ACC112 (cell line): ENCODE results near the gene COL1A1.

Source experiments
- H2AFZ ChIP-seq: fragments of 200-600 bp; sonication (generic); one replicate; pipeline ENCODE4 v1.6.0; 2017; ENCODE audit warnings: antibody characterized with exemption, low read length; ENCODE audit not compliant: unreplicated experiment
- H3K27ac ChIP-seq: fragments of 200-600 bp; sonication (generic); 2 replicates; pipeline ENCODE4 v1.5.1; 2014; ENCODE audit warnings: low read depth, mild to moderate bottlenecking, antibody characterized with exemption, low read length, moderate library complexity
- H3K27me3 ChIP-seq: fragments of 200-600 bp; sonication (generic); 2 replicates; pipeline ENCODE4 v1.6.1; 2014; ENCODE audit warnings: mild to moderate bottlenecking, antibody characterized with exemption, low read length, moderate library complexity, mixed read lengths; ENCODE audit not compliant: insufficient read depth
- H3K36me3 ChIP-seq: fragments of 200-600 bp; sonication (generic); 2 replicates; pipeline ENCODE4 v1.6.1; 2016; ENCODE audit warnings: mild to moderate bottlenecking, antibody characterized with exemption, low read length, moderate library complexity, mixed read lengths; ENCODE audit not compliant: insufficient read depth
- H3K4me1 ChIP-seq: fragments of 200-600 bp; sonication (generic); one replicate; pipeline ENCODE4 v1.6.1; 2016; ENCODE audit warnings: low read length, mixed read lengths; ENCODE audit not compliant: insufficient read depth, unreplicated experiment, control insufficient read depth
- H3K4me3 ChIP-seq: fragments of 200-600 bp; sonication (generic); 2 replicates; pipeline ENCODE4 v1.5.1; 2014; ENCODE audit warnings: mild to moderate bottlenecking, low read depth, low read length
- H3K79me2 ChIP-seq: fragments of 200-600 bp; sonication (generic); one replicate; pipeline ENCODE4 v1.6.0; 2016; ENCODE audit warnings: low read length; ENCODE audit not compliant: control insufficient read depth, unreplicated experiment, insufficient read depth

Gene COL1A1

GRCh38 chr17:50190603-50191358 lies 10.7 kb downstream of the COL1A1 start:
- H2AFZ ChIP-seq: no peak overlapping the region
- H3K27ac ChIP-seq: peak overlapping the region; percentile 92
- H3K4me1 ChIP-seq: peaks cover 93% of the 10 kb centered on the region
- H3K36me3 ChIP-seq: peaks cover 76% of the 10 kb centered on the region
- H3K4me3 ChIP-seq: no peak overlapping the region
- no peaks in the 10 kb centered on the region for H3K27me3 ChIP-seq
- H3K79me2 ChIP-seq: peaks cover 56% of the 10 kb centered on the region

- Histone ChIP-seq H3K4me1 (peaks cover 93% of the 10 kb centered on the region), H3K4me3 (no peak overlapping the region), H3K27me3 (no peaks in the 10 kb centered on the region), H3K36me3 (peaks cover 71% of the 10 kb centered on the region), H3K79me2 (peaks cover 51% of the 10 kb centered on the region), H3K27ac (peak overlapping the region; percentile 92), H2AFZ (no peak overlapping the region)
Observed at GRCh38 chr17:50190293-50190602, 11.2 kb downstream of the COL1A1 start.

DNA sequence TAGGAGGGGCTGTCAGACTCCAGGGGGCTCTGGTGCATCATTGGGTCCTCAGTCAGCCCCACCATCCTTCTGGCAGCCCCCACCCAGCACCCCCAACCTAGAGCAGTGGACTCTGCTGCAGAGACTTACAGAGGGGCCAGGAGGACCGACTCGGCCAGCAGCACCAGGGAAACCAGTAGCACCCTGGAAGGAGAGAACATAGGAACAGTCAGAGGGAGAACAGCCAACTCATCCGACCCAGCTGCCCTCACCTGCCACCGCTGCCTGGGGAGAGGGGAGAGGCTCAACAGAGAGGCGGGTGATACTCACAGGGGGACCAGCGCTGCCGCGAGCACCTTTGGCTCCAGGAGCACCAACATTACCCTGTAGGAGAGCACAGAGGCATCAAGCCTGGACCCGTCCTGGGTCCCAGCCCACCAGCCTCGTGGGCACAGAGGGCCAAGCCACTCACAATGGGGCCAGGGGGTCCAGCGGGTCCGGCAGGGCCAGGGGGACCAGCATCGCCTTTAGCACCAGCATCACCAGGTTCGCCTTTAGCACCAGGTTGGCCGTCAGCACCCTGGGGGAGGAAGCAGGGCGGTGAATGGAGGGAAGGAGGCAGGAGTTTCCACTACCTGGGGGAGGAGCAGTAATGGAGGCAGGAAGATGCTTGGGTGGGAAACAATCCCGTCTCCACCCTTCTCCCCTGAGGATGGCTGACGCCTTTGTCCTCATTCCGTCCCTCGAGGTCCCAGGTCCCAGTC lies 11.7 kb downstream of the COL1A1 start:
- Histone ChIP-seq H3K36me3 (peaks cover 65% of the 10 kb centered on the region), H3K4me1 (peaks cover 91% of the 10 kb centered on the region), H3K27ac (peak overlapping the region; percentile 92), H3K79me2 (peaks cover 46% of the 10 kb centered on the region), H3K4me3 (no peak overlapping the region), H2AFZ (no peak overlapping the region), H3K27me3 (no peaks in the 10 kb centered on the region)

- no peaks in the 10 kb centered on the region for H3K27me3 ChIP-seq
- peaks cover 86% of the 10 kb centered on the region for H3K4me1 ChIP-seq
- peaks cover 39% of the 10 kb centered on the region for H3K79me2 ChIP-seq
- no peak overlapping the region for H3K4me3 ChIP-seq
- H3K27ac ChIP-seq: peak overlapping the region; percentile 92
- peaks cover 59% of the 10 kb centered on the region for H3K36me3 ChIP-seq
- H2AFZ ChIP-seq: no peak overlapping the region
Observed at GRCh38 chr17:50188921-50189549, 12.4 kb downstream of the COL1A1 start.

GRCh38 chr17:50188531-50188920 lies 12.9 kb downstream of the COL1A1 start:
- Histone ChIP-seq H3K27ac (peak overlapping the region; percentile 92), H3K4me3 (no peak overlapping the region), H3K27me3 (no peaks in the 10 kb centered on the region), H3K79me2 (peaks cover 34% of the 10 kb centered on the region), H3K36me3 (peaks cover 54% of the 10 kb centered on the region), H3K4me1 (peaks cover 81% of the 10 kb centered on the region), H2AFZ (no peak overlapping the region)

GRCh38 chr17:50187751-50188530 lies 13.5 kb downstream of the COL1A1 start:
- H3K27ac ChIP-seq: peak overlapping the region; percentile 92
- no peaks in the 10 kb centered on the region for H3K27me3 ChIP-seq
- H2AFZ ChIP-seq: no peak overlapping the region
- H3K36me3 ChIP-seq: peaks cover 51% of the 10 kb centered on the region; the same call in 1 of the 2 replicates
- H3K79me2 ChIP-seq: peaks cover 32% of the 10 kb centered on the region
- H3K4me3 ChIP-seq: no peak overlapping the region
- H3K4me1 ChIP-seq: peaks cover 81% of the 10 kb centered on the region

DNA sequence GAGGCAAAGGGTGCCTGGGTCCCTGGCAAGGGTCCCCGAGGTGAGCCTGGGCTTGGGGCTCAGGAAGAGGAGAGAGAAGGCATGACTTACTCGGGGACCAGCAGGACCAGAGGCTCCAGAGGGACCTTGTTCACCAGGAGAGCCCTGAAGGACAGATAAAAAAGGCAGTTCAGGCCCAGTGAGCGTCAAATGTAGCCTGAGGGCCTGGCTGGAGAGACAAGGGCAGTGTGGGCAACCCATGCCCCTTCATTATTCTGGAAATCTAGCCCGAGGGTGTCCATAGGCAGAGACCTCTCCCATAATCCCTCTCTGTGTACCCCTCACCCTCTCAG lies 14.1 kb downstream of the COL1A1 start:
- no peak overlapping the region for H3K4me3 ChIP-seq
- no peaks in the 10 kb centered on the region for H3K27me3 ChIP-seq
- H3K27ac ChIP-seq: peak overlapping the region; percentile 92
- H3K4me1 ChIP-seq: peaks cover 75% of the 10 kb centered on the region
- peaks cover 27% of the 10 kb centered on the region for H3K79me2 ChIP-seq
- no peak overlapping the region for H2AFZ ChIP-seq
- H3K36me3 ChIP-seq: peaks cover 45% of the 10 kb centered on the region; the same call in 1 of the 2 replicates

- Histone ChIP-seq H3K27me3 (no peaks in the 10 kb centered on the region), H3K79me2 (peaks cover 22% of the 10 kb centered on the region), H3K36me3 (peaks cover 40% of the 10 kb centered on the region; the same call in 1 of the 2 replicates), H3K27ac (peak overlapping the region; percentile 92), H3K4me1 (peaks cover 70% of the 10 kb centered on the region), H2AFZ (no peak overlapping the region), H3K4me3 (no peak overlapping the region)
Observed at GRCh38 chr17:50186661-50187393, 14.6 kb downstream of the COL1A1 start.

- Histone ChIP-seq H3K4me3 (no peak overlapping the region), H3K27me3 (no peaks in the 10 kb centered on the region), H3K4me1 (peaks cover 60% of the 10 kb centered on the region), H3K79me2 (peaks cover 13% of the 10 kb centered on the region), H2AFZ (no peak overlapping the region), H3K36me3 (peaks cover 30% of the 10 kb centered on the region; the same call in 1 of the 2 replicates), H3K27ac (peak overlapping the region; percentile 92)
Observed at GRCh38 chr17:50185631-50186471, 15.6 kb downstream of the COL1A1 start.
